ENCODE measurements around the gene PTPRD.
"Not testable (repeated sequence)": the region's sequence is repeated elsewhere in the genome, so short reads cannot be mapped to it uniquely, and the experiment has no call there.

- TF ChIP-seq POLR2A (IDR thresholded peaks at IDR 0.05); CTCF (IDR thresholded peaks at IDR 0.05 in 4 of 5, conservative IDR thresholded peaks at IDR 0.05 in 1 of 5): not testable (repeated sequence)
These were observed 267.2 kb downstream of the PTPRD start for GRCh38 chr9:10345621-10346020.
